Panc1 (cell line): Measurements from ENCODE around the gene PDCD2L. TPM values are rescaled to one million over a fixed set of nuclear protein-coding genes. Genes with fewer than 3 reads are reported as not detected.

Experiments
- ATAC-seq: fragments of 200-7000 bp; cut with Tn5 transposase; 2 replicates; pipeline ENCODE4 v1.9.1; 2020; ENCODE audit warnings: mild to moderate bottlenecking, moderate library complexity
- BruUV-seq: library from RNA; stranded (reverse); fragments of 400-500 nt; replicated peaks from 2 replicates; lab custom pipeline; 2021; lab: Mats Ljungman, UMichigan
- CTCF ChIA-PET: fragments of 300-600 bp; sonication (Branson Sonifier 250); formaldehyde crosslinking; loops from one replicate; lab custom pipeline; 2022; ENCODE audit warnings: antibody characterized with exemption; lab: Charles Lee
- POLR2A ChIA-PET: fragments of 300-600 bp; sonication (Branson Sonifier 250); formaldehyde crosslinking; loops from one replicate; lab custom pipeline; 2022; ENCODE audit warnings: antibody characterized with exemption; lab: Charles Lee
- DNase-seq: peaks from one replicate; pipeline ENCODE4 v3.0.0-alpha.2; 2010; ENCODE audit warnings: low read depth, low spot score
- H3K27ac ChIP-seq: 2 replicates; pipeline ENCODE4 v1.5.1; 2011; ENCODE audit warnings: mild to moderate bottlenecking, low read length, inconsistent platforms
- H3K27me3 ChIP-seq: fragments of 200-500 bp; sonication (Bioruptor generic); 2 replicates; pipeline ENCODE4 v1.6.0; 2014; ENCODE audit warnings: low read length, inconsistent platforms; ENCODE audit not compliant: control insufficient read depth, insufficient read depth
- H3K36me3 ChIP-seq: fragments of 200-500 bp; sonication (Bioruptor generic); 2 replicates; pipeline ENCODE4 v1.5.1; 2014; ENCODE audit warnings: inconsistent platforms, mild to moderate bottlenecking, low read length, moderate library complexity; ENCODE audit not compliant: control insufficient read depth, insufficient read depth
- H3K4me1 ChIP-seq: 2 replicates; pipeline ENCODE4 v1.5.1; 2011; ENCODE audit warnings: inconsistent platforms, mild to moderate bottlenecking, low read length, moderate library complexity; ENCODE audit not compliant: control insufficient read depth, insufficient read depth
- H3K4me3 ChIP-seq, 2 experiments: 2 replicates each; pipeline ENCODE4 v1.5.1; 2011 to 2012; ENCODE audit warnings: low read depth in 2 of 2, low read length in 2 of 2, mild to moderate bottlenecking in 2 of 2, inconsistent platforms in 1 of 2, moderate library complexity in 1 of 2
- H3K9me3 ChIP-seq: fragments of 200-500 bp; sonication (Bioruptor generic); 2 replicates; pipeline ENCODE4 v1.5.1; 2014; ENCODE audit warnings: low read depth, mild to moderate bottlenecking, inconsistent platforms, low read length, moderate library complexity; ENCODE audit not compliant: control insufficient read depth, insufficient read depth
- CTCF ChIP-seq: fragments of 450-650 bp; IDR thresholded peaks from 2 replicates; pipeline ENCODE4 v1.5.1; 2017; ENCODE audit warnings: mild to moderate bottlenecking
- POLR2AphosphoS5 ChIP-seq: IDR thresholded peaks from 2 replicates; pipeline ENCODE4 v1.6.1; 2012; ENCODE audit warnings: mild to moderate bottlenecking, low read depth, low read length, moderate library complexity
- REST ChIP-seq, 2 experiments: IDR thresholded peaks; 2 replicates each; pipeline ENCODE4 v1.6.1; 2011 to 2012; ENCODE audit warnings: low read depth in 2 of 2, control low read depth in 1 of 2, low read length in 1 of 2, mild to moderate bottlenecking in 1 of 2, moderate library complexity in 1 of 2; ENCODE audit not compliant: insufficient read depth in 1 of 2
- SIN3A ChIP-seq: IDR thresholded peaks from 2 replicates; pipeline ENCODE4 v1.6.1; 2012; ENCODE audit warnings: low read depth, mild to moderate bottlenecking, low read length, moderate library complexity, borderline replicate concordance; ENCODE audit not compliant: insufficient read depth
- TCF7L2 ChIP-seq: IDR thresholded peaks from 2 replicates; pipeline ENCODE4 v1.6.1; 2011; ENCODE audit warnings: mild to moderate bottlenecking, low read depth, low read length, inconsistent platforms
- in situ Hi-C: cut with HindIII; loops from 2 replicates; pipeline ENCODE4 v1.10.0; 2016; ENCODE audit warnings: low sequenced_read_pairs, low pct_unique_long_range_greater_than_20kb
- intact Hi-C: fragments of 100-400 bp; cut with micrococcal nuclease; formaldehyde crosslinking; loops from one replicate; pipeline ENCODE4 v1.10.0; 2022; ENCODE audit not compliant: unreplicated experiment
- total RNA-seq: library from RNA; stranded (reverse); gene quantifications from one replicate; pipeline ENCODE4 v1.2.1, GENCODE V29; 2021; ENCODE audit not compliant: unreplicated experiment

PDCD2L gene
- total RNA-seq, 1 experiment from 2014 or later: 36.4 TPM

- DNase-seq (no peak), ATAC-seq (no peak)
- H3K4me1 ChIP-seq: peaks cover 18% of the 10 kb centered on the region
- intact Hi-C loops (no loop called here), in situ Hi-C loops (no loop called here)
- H3K9me3 ChIP-seq: no peaks in the 10 kb centered on the region
- H3K36me3 ChIP-seq: peaks cover 19% of the 10 kb centered on the region; the same call in 1 of the 2 replicates
- no TSS peak for BruUV-seq
- peak overlapping the region; percentile 72 to 96 for H3K4me3 ChIP-seq
- H3K27ac ChIP-seq: peak overlapping the region; percentile 62
- TF ChIP-seq CTCF (no peak), SIN3A (no peak), REST (IDR thresholded peaks at IDR 0.05; ENCODE audit: insufficient read depth in 1 of 2, low read depth in 2 of 2, low read length in 1 of 2) (no peak), POLR2AphosphoS5 (no peak), TCF7L2 (no peak)
- ChIA-PET CTCF (no interaction called here), POLR2A (no interaction called here)
- H3K27me3 ChIP-seq: no peaks in the 10 kb centered on the region
Measured at GRCh38 chr19:34364462-34364829, 39.8 kb upstream of the PDCD2L start.

- Histone ChIP-seq H3K4me1 (peaks cover 15% of the 10 kb centered on the region), H3K27me3 (no peaks in the 10 kb centered on the region), H3K4me3 (peak within 1 kb of the TSS; percentile 72 to 96), H3K9me3 (no peaks in the 10 kb centered on the region), H3K36me3 (peaks cover 19% of the 10 kb centered on the region; the same call in 1 of the 2 replicates), H3K27ac (peak within 1 kb of the TSS; percentile 85)
- in situ Hi-C loops: no loop called here
- CTCF ChIA-PET: no interaction called here
- POLR2A ChIA-PET: no interaction called here
- no peak for DNase-seq
- intact Hi-C loops: no loop called here
- TF ChIP-seq REST (IDR thresholded peaks at IDR 0.05; ENCODE audit: insufficient read depth in 1 of 2, low read depth in 2 of 2, low read length in 1 of 2) (no peak), POLR2AphosphoS5 (peak; percentile 82), TCF7L2 (no peak), SIN3A (0 out of 2 replicates have a peak, but pooled peaks have one; percentile 33)
- BruUV-seq: no TSS peak
- ATAC-seq: peak; percentile 92
Measured at GRCh38 chr19:34364830-34365462, 39.3 kb upstream of the PDCD2L start, which contains the start of gene GPI. Gene GPI, plus strand, starts transcription at chr19:34365196. Its CDS starts 71 bp downstream, at chr19:34365267.
